Adrenal gland (tissue), 5 donors: Measurements from ENCODE around the gene QSER1.
"Not testable (repeated sequence)": the region's sequence is repeated elsewhere in the genome, so short reads cannot be mapped to it uniquely, and the experiment has no call there.

Experiments
- POLR2A ChIP-seq, 2 donors: fragments of 450-650 bp; IDR thresholded peaks; one replicate each; pipeline ENCODE4 v1.6.1; 2017; ENCODE audit warnings: antibody characterized with exemption in 2 of 2, mild to moderate bottlenecking in 2 of 2, moderate library complexity in 1 of 2
- TF ChIP-seq, protein P1 (sequence below), 6 experiments: fragments of 450-650 bp in 4 of 6; fragments of 200-600 bp in 2 of 6; sonication (generic) in 1 of 6; IDR thresholded peaks; 1 replicate in 5 of 6; 2 replicates in 1 of 6; pipeline versions ENCODE4 v1.5.1 to v1.8.0; 2016 to 2021; ENCODE audit warnings: antibody characterized with exemption in 6 of 6, mild to moderate bottlenecking in 2 of 6, moderate library complexity in 1 of 6
- donor health status: DM: no; HTN: no; CAD: no.

DNA sequence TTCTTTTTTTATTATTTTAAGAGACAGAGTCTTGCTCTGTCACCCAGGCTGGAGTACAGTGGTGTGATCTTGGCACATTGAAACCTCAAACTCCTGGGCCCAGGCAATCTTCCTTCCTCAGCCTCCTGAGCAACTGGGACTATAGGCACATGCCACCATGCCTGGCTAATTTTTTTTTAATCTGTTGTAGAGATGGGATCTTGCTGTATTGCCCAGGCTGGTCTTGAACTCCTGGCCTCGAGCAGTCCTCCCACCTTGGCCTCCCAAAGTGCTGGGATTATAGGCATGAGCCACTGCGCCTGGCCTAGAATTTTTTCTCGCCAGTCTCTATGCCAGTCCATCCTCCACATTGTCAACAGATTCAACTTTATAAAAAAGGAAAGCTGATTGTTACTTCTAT lies 44.7 kb downstream of the QSER1 start:
- TF ChIP-seq, protein P1, sequence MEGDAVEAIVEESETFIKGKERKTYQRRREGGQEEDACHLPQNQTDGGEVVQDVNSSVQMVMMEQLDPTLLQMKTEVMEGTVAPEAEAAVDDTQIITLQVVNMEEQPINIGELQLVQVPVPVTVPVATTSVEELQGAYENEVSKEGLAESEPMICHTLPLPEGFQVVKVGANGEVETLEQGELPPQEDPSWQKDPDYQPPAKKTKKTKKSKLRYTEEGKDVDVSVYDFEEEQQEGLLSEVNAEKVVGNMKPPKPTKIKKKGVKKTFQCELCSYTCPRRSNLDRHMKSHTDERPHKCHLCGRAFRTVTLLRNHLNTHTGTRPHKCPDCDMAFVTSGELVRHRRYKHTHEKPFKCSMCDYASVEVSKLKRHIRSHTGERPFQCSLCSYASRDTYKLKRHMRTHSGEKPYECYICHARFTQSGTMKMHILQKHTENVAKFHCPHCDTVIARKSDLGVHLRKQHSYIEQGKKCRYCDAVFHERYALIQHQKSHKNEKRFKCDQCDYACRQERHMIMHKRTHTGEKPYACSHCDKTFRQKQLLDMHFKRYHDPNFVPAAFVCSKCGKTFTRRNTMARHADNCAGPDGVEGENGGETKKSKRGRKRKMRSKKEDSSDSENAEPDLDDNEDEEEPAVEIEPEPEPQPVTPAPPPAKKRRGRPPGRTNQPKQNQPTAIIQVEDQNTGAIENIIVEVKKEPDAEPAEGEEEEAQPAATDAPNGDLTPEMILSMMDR (IDR thresholded peaks at IDR 0.05): not testable (repeated sequence)
- not testable (repeated sequence) for TF ChIP-seq POLR2A (IDR thresholded peaks at IDR 0.05)
